ENCODE measurements around the gene KCNAB1. TPM values are rescaled to one million over a fixed set of nuclear protein-coding genes. Genes with fewer than 3 reads are reported as not detected.

Gene KCNAB1
- total RNA-seq, 1 experiment from 2014 or later, result 1.4 TPM

DNA sequence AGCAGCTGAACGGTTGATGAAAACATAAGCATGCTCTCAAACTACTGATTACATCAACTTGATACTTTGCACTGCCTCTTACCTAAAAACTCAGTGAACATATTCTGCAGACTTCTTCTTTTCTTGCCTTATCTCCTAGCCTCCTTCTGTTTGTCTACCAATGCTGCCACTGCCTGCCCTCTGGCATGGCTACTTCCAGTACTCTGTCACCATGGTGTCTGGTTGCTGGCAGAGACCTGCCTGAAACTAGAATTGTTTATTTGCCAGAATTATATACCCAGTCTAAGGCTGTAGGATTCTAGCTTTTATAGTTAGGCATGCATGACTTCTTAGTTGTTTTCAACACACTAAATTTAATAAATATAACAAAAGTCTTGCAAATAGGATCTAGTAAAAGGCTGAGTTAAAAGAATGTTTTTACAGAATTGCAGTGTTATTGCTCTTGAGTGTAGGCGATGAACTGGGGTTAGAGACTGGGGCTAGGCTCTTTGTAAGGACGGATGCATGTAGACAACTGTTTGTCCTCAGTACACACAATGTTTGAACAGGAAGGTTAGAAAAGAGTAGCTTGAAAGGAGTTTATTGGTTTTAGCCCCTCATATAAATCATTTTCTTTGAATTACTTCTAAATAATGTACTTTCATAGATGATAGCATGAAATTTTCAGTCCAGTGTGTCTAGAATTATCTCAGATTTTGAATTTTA is 116.3 kb downstream of the KCNAB1 start:
- no peaks in the 10 kb centered on the region for H3F3A ChIP-seq (ENCODE audit: insufficient read depth, low read depth)
- DNase-seq, result no peak
- no peaks in the 10 kb centered on the region for H3K36me3 ChIP-seq (ENCODE audit: low read depth)
- no peaks in the 10 kb centered on the region for H3K4me1 ChIP-seq (replicated peaks; ENCODE audit: insufficient read depth)
- H4K20me1 ChIP-seq (ENCODE audit: insufficient read depth), result no peaks in the 10 kb centered on the region
- H3K27ac ChIP-seq, result no peak overlapping the region
- intact Hi-C loops (cut with micrococcal nuclease; ENCODE audit: unreplicated experiment), result no loop called here
- ChIA-PET CTCF (no interaction called here), POLR2A (ENCODE audit: unreplicated experiment) (interaction anchor here (0.6 kb wide), 1 partner anchor 8 kb away, joined by 4 read pairs; no protein-coding TSS in a partner anchor)
- H3K79me2 ChIP-seq (ENCODE audit: low read depth), result no peaks in the 10 kb centered on the region
- no peak overlapping the region for H3K4me3 ChIP-seq
- H3K9me2 ChIP-seq (ENCODE audit: insufficient read depth), result no peaks in the 10 kb centered on the region
- H3K4me2 ChIP-seq, result no peak overlapping the region
- TF ChIP-seq, protein P1, sequence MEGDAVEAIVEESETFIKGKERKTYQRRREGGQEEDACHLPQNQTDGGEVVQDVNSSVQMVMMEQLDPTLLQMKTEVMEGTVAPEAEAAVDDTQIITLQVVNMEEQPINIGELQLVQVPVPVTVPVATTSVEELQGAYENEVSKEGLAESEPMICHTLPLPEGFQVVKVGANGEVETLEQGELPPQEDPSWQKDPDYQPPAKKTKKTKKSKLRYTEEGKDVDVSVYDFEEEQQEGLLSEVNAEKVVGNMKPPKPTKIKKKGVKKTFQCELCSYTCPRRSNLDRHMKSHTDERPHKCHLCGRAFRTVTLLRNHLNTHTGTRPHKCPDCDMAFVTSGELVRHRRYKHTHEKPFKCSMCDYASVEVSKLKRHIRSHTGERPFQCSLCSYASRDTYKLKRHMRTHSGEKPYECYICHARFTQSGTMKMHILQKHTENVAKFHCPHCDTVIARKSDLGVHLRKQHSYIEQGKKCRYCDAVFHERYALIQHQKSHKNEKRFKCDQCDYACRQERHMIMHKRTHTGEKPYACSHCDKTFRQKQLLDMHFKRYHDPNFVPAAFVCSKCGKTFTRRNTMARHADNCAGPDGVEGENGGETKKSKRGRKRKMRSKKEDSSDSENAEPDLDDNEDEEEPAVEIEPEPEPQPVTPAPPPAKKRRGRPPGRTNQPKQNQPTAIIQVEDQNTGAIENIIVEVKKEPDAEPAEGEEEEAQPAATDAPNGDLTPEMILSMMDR (conservative IDR thresholded peaks at IDR 0.05), result no peak
- no peak for TF ChIP-seq EZH2 (IDR thresholded peaks at IDR 0.05; ENCODE audit: low read depth)
- no TSS peak for BruUV-seq (replicated peaks)
- no peaks in the 10 kb centered on the region for H3K27me3 ChIP-seq (ENCODE audit: insufficient read depth, low read depth)
- no peak overlapping the region for H2AFZ ChIP-seq
- no peaks in the 10 kb centered on the region for H3K9me3 ChIP-seq (ENCODE audit: insufficient read depth, low read depth)

DNA sequence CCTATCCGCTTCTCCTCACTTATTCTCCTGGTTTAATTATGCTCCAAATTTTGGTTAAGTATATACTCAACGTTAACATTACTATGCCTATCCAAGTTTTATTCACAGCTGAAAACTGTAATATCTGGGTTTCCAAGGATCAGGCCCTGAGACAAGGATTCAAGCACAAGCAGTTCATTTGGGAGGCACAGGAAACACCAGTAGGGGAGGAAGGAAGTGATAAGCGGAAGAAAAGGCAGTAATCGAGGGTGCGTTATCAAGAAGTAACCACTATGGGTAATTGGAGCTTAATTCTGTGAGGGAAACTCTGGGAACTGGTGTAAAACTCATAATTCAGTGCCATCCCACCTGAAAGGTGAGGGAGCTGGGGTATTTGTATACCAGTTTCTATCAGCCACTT is 120.3 kb downstream of the KCNAB1 start:
- Histone ChIP-seq H3K4me3 (no peak overlapping the region), H3K79me2 (ENCODE audit: low read depth) (no peaks in the 10 kb centered on the region), H4K20me1 (ENCODE audit: insufficient read depth) (no peaks in the 10 kb centered on the region), H3K9me2 (ENCODE audit: insufficient read depth) (no peaks in the 10 kb centered on the region), H3K36me3 (ENCODE audit: low read depth) (no peaks in the 10 kb centered on the region), H2AFZ (no peak overlapping the region), H3K4me1 (replicated peaks; ENCODE audit: insufficient read depth) (no peaks in the 10 kb centered on the region), H3K9me3 (ENCODE audit: insufficient read depth, low read depth) (no peaks in the 10 kb centered on the region), H3K27ac (no peak overlapping the region), H3K4me2 (no peak overlapping the region), H3K27me3 (ENCODE audit: insufficient read depth, low read depth) (no peaks in the 10 kb centered on the region), H3F3A (ENCODE audit: insufficient read depth, low read depth) (no peaks in the 10 kb centered on the region)
- ChIA-PET POLR2A (ENCODE audit: unreplicated experiment) (no interaction called here), CTCF (no interaction called here)
- intact Hi-C loops (cut with micrococcal nuclease; ENCODE audit: unreplicated experiment), result no loop called here
- no peak for DNase-seq
- no TSS peak for BruUV-seq (replicated peaks)
- TF ChIP-seq, protein P1 (conservative IDR thresholded peaks at IDR 0.05), result no peak
- TF ChIP-seq EZH2 (IDR thresholded peaks at IDR 0.05; ENCODE audit: low read depth), result no peak

DNA sequence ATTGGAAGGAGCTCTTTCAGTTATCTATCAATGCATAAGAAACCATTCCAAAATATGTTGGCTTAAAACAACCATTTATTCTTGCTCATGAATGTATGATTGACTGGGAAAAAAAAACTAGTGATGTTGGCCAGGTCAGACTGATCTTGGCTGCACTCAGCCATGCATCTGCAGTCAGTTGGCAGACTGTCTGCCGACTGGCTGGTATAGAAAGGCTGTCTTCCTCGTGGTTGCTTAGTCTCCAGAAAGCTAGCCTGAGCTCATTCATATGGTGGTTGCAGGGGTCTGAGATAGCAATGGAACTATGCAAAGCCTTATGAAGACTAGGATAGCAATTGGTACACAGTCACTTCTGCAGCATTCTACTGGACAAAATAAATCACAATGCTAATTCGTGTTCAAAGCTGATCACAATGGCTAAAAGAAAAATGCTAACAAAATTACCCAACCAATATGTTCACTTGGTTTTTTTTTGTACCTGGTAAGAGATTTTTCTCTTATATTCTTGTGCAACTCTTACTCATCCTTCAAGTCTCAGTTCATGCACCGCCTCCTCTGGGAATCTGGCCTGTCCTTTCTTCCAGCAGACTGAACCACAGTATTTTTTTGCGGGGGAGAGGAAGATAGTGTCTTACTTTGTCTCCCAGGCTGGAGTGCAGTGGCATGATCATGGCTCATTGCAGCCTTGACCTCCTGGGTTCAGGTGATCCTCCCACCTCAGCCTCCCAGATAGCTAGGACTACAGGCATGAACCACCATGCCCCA is 126.8 kb downstream of the KCNAB1 start:
- TF ChIP-seq, protein P1 (conservative IDR thresholded peaks at IDR 0.05), result no peak
- TF ChIP-seq EZH2 (IDR thresholded peaks at IDR 0.05; ENCODE audit: low read depth), result no peak
- Histone ChIP-seq H3K4me1 (replicated peaks; ENCODE audit: insufficient read depth) (no peaks in the 10 kb centered on the region), H3K9me3 (ENCODE audit: insufficient read depth, low read depth) (no peaks in the 10 kb centered on the region), H4K20me1 (ENCODE audit: insufficient read depth) (no peaks in the 10 kb centered on the region), H3K4me3 (no peak overlapping the region), H3F3A (ENCODE audit: insufficient read depth, low read depth) (no peaks in the 10 kb centered on the region), H3K4me2 (no peak overlapping the region), H2AFZ (no peak overlapping the region), H3K27me3 (ENCODE audit: insufficient read depth, low read depth) (no peaks in the 10 kb centered on the region), H3K27ac (no peak overlapping the region), H3K36me3 (ENCODE audit: low read depth) (no peaks in the 10 kb centered on the region), H3K9me2 (ENCODE audit: insufficient read depth) (no peaks in the 10 kb centered on the region; the same call in 1 of the 2 replicates), H3K79me2 (ENCODE audit: low read depth) (no peaks in the 10 kb centered on the region)
- intact Hi-C loops (cut with micrococcal nuclease; ENCODE audit: unreplicated experiment), result no loop called here
- ChIA-PET POLR2A (ENCODE audit: unreplicated experiment) (no interaction called here), CTCF (no interaction called here)
- no TSS peak for BruUV-seq (replicated peaks)
- no peak for DNase-seq

Measured in PC-9 (cell line).